Panc1 (cell line): ENCODE measurements around the gene COIL.

Experiments
- CTCF ChIP-seq: fragments of 450-650 bp; IDR thresholded peaks from 2 replicates; pipeline ENCODE4 v1.5.1; 2017; ENCODE audit warnings: mild to moderate bottlenecking
- POLR2AphosphoS5 ChIP-seq: IDR thresholded peaks from 2 replicates; pipeline ENCODE4 v1.6.1; 2012; ENCODE audit warnings: mild to moderate bottlenecking, low read depth, low read length, moderate library complexity

GRCh38 chr17:56903560-56903959 lies 57.3 kb downstream of the COIL start:
- TF ChIP-seq CTCF (no peak), POLR2AphosphoS5 (no peak)
